Large intestine (tissue), 3 donors: Measurements from ENCODE around the gene KDM8. TPM values are rescaled to one million over a fixed set of nuclear protein-coding genes. Genes with fewer than 3 reads are reported as not detected.
A peak's percentile ranks its signal among the peaks of the same experiment; 100 is the strongest.

ENCODE experiments used
- DNase-seq, 2 donors: peaks; one replicate each; pipeline versions ENCODE4 v3.0.0 to v3.0.0-alpha.2; 2013
- H3K27ac ChIP-seq: one replicate; pipeline ENCODE4 v1.5.1; 2013; ENCODE audit warnings: low read length
- H3K27me3 ChIP-seq: 2 replicates; pipeline ENCODE4 v1.6.1; 2013; ENCODE audit warnings: low read length; ENCODE audit not compliant: control insufficient read depth, insufficient read depth
- H3K36me3 ChIP-seq: 2 replicates; pipeline ENCODE4 v1.6.1; 2013; ENCODE audit warnings: low read length; ENCODE audit not compliant: control insufficient read depth, insufficient read depth
- H3K4me1 ChIP-seq: one replicate; pipeline ENCODE4 v1.6.1; 2013; ENCODE audit warnings: low read length; ENCODE audit not compliant: control insufficient read depth, insufficient read depth
- H3K4me3 ChIP-seq: one replicate; pipeline ENCODE4 v1.5.1; 2013; ENCODE audit warnings: low read length
- H3K9me3 ChIP-seq: one replicate; pipeline ENCODE4 v1.6.1; 2013; ENCODE audit warnings: mild to moderate bottlenecking, low read depth, low read length, moderate library complexity; ENCODE audit not compliant: control insufficient read depth
- WGBS: methylation state at CpG from one replicate; pipeline ENCODE4 v1.1.5; 2013; ENCODE audit warnings: low lambda C conversion rate; ENCODE audit not compliant: insufficient coverage; 5-methylcytosine and 5-hydroxymethylcytosine counted together
- polyA plus RNA-seq: library from polyadenylated mRNA; unstranded; fragments of 120-200 nt; gene quantifications from one replicate; pipeline ENCODE4 v1.2.1, GENCODE V29; 2013

KDM8 gene
- polyA plus RNA-seq, 1 donor, result 32.1 TPM

GRCh38 chr16:27236635-27237218 is 33.4 kb downstream of the KDM8 start:
- Histone ChIP-seq H3K27me3 (no peaks in the 10 kb centered on the region), H3K27ac (no peak overlapping the region), H3K4me3 (no peak overlapping the region), H3K4me1 (peaks cover 28% of the 10 kb centered on the region), H3K9me3 (no peaks in the 10 kb centered on the region), H3K36me3 (peaks cover 26% of the 10 kb centered on the region)
- DNase-seq, result no peak
- WGBS, result 56% methylated on average over 3 of the region's 8 CpGs

GRCh38 chr16:27237219-27238015 is 34.1 kb downstream of the KDM8 start:
- no peak for DNase-seq
- WGBS, result 80% methylated on average over 1 of the region's 22 CpGs
- peaks cover 26% of the 10 kb centered on the region for H3K4me1 ChIP-seq

DNA sequence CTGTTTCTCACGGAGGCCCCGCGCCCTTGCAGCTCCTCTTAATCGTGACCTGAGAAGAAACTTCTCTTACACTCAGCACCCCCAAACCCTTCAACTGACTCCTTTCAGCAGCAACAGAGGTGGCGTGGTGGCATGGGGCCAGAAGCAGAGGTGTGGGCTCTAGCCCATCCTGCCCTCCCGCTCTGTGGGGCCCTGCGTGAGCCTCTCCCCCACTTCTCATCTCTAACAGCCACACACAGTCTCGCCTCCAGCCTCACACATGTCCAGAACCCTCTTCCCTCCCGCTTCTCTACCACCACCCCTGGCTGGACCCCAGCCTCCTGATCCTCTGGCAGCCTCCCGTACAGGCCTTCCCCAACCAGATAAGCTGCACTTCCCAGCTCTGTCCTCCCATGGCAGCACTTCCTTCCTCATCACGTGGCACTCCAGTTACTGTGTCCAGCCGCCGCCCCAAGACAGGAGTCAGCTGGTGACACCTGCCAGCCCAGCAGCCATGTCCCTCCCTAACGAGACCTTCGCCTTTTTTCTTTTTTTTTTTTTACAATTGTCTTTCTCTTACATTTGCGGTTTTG is 34.8 kb downstream of the KDM8 start:
- Histone ChIP-seq H3K4me3 (no peak overlapping the region), H3K27me3 (no peaks in the 10 kb centered on the region), H3K27ac (peak overlapping the region; percentile 16), H3K9me3 (no peaks in the 10 kb centered on the region), H3K36me3 (peaks cover 17% of the 10 kb centered on the region), H3K4me1 (peaks cover 26% of the 10 kb centered on the region)
- peak in 1 of 2 donors; percentile 46 for DNase-seq
- 75% methylated on average over 2 of the region's 16 CpGs for WGBS

More at GRCh38 chr16:27237219-27238015, 34.1 kb downstream of the KDM8 start:
- H3K27me3 ChIP-seq, result no peaks in the 10 kb centered on the region
- H3K27ac ChIP-seq, result peak overlapping the region; percentile 16
- peaks cover 20% of the 10 kb centered on the region for H3K36me3 ChIP-seq
- H3K9me3 ChIP-seq, result no peaks in the 10 kb centered on the region
- no peak overlapping the region for H3K4me3 ChIP-seq

DNA sequence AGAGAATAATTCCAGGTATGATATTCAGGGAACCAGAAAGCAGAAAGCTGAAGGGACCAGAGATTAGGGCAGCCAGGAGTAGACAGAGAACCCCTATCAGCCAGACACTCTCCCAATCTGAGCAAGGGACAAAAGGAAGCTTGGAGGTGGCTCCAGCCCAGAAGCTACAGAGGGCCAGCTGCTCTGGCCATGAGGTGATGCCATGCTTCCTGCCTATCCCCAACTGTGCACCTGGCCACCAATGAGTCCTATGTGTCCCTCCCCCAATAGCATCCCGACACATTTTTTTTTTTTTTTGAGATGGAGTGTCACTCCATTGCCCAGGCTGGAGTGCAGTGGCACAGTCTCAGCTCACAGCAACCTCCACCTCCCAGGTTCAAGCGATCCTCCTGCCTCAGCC is 35.3 kb downstream of the KDM8 start:
- Histone ChIP-seq H3K27me3 (no peaks in the 10 kb centered on the region), H3K36me3 (peaks cover 12% of the 10 kb centered on the region), H3K4me3 (no peak overlapping the region), H3K27ac (no peak overlapping the region), H3K4me1 (peaks cover 31% of the 10 kb centered on the region), H3K9me3 (no peaks in the 10 kb centered on the region)
- no peak for DNase-seq
- no CpG with 5 or more reads among the region's 2 CpGs for WGBS

DNA sequence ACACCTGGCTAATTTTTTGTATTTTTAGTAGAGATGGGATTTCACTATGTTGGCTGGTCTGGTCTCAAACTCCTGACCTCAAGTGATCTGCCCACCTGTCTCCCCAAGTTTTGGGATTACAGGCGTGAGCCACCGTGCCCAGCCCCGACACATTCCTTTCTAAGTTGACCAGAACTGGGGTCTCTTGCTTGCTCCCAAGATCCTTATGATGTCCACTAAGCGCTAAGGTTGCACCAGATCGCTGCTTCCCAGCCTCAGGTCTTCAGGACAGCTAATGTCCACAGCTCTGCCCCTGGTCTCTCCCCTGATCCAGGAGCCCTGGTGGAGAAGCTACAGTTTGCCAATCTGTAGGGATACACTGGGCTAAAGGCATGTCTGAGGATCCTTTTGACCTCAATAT is 35.7 kb downstream of the KDM8 start:
- Histone ChIP-seq H3K9me3 (no peaks in the 10 kb centered on the region), H3K36me3 (peaks cover 8% of the 10 kb centered on the region), H3K27me3 (no peaks in the 10 kb centered on the region), H3K4me1 (peaks cover 35% of the 10 kb centered on the region), H3K4me3 (no peak overlapping the region), H3K27ac (no peak overlapping the region)
- no CpG with 5 or more reads among the region's 5 CpGs for WGBS
- DNase-seq, result no peak

DNA sequence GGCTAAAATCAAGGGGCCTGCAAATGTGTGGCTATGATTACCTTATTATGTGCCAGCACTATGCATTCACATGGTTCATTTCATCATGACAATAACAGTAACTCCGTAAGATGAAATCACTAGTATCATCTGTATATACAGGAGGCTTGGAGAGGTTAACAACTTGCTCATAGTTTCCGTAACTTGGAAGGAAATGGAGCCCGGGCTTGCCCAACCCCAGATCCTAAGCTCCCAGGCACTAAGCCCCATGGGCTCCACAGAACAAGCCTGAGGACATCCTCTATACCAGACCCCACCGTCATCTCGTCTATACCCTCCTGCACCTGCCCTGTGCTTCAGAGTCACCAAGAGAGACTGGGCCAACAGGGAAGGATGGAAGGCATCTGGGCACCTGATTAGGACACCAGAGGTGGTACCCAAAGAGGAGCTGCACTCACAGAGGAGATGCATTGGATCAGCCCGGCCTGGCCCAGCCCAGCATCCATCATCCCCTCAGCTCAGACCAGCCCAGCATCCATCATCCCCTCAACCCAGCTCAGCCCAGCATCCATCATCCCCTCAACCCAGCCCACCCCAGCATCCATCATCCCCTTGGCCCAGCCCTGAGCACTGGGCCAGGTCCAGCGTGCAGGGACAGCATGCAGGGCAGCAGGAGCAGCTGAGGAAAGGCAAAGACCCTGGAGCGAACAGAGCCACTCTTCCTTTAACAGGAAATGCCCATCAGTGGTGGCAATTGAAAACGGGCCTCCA is 36.8 kb downstream of the KDM8 start:
- H3K4me3 ChIP-seq, result no peak overlapping the region
- H3K27ac ChIP-seq, result no peak overlapping the region
- peaks cover 6% of the 10 kb centered on the region for H3K36me3 ChIP-seq
- no peak for DNase-seq
- H3K9me3 ChIP-seq, result no peaks in the 10 kb centered on the region
- peaks cover 34% of the 10 kb centered on the region for H3K4me1 ChIP-seq
- WGBS, result no CpG with 5 or more reads among the region's 9 CpGs
- H3K27me3 ChIP-seq, result no peaks in the 10 kb centered on the region

GRCh38 chr16:27240948-27241531 is 37.7 kb downstream of the KDM8 start:
- H3K36me3 ChIP-seq, result peaks cover 12% of the 10 kb centered on the region
- no peak overlapping the region for H3K27ac ChIP-seq
- no peaks in the 10 kb centered on the region for H3K27me3 ChIP-seq
- H3K9me3 ChIP-seq, result no peaks in the 10 kb centered on the region
- no CpG with 5 or more reads among the region's 6 CpGs for WGBS
- DNase-seq, result no peak
- no peak overlapping the region for H3K4me3 ChIP-seq
- H3K4me1 ChIP-seq, result peaks cover 26% of the 10 kb centered on the region

- Histone ChIP-seq H3K9me3 (no peaks in the 10 kb centered on the region), H3K27me3 (no peaks in the 10 kb centered on the region), H3K4me3 (no peak overlapping the region), H3K36me3 (peaks cover 12% of the 10 kb centered on the region), H3K4me1 (peaks cover 26% of the 10 kb centered on the region), H3K27ac (peak overlapping the region; percentile 46)
- DNase-seq, result no peak
- WGBS, result no CpG with 5 or more reads among the region's 13 CpGs
Measured at GRCh38 chr16:27241658-27242057, 38.3 kb downstream of the KDM8 start.

DNA sequence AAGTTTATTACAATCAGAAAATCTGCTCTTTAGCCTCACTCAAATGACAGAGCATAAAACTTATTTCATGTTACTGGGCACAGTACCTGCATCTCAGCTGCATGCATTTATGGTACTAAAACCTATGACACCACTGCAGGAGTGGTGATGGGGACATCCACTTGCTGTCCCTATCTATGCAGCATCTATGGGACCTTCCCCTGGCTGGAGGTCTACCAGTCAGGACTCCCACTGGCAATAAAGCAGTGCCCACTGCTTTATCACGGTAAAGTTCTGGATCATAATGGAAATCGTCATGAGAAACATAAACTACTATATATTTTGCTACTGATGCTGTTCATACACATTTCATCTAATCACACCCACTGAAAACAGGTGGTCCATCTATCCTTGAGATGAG is 39.1 kb downstream of the KDM8 start:
- peak in 1 of 2 donors; percentile 41 for DNase-seq
- H3K27ac ChIP-seq, result peak overlapping the region; percentile 60
- H3K27me3 ChIP-seq, result no peaks in the 10 kb centered on the region
- no CpG with 5 or more reads among the region's 2 CpGs for WGBS
- no peak overlapping the region for H3K4me3 ChIP-seq
- peaks cover 12% of the 10 kb centered on the region for H3K36me3 ChIP-seq
- H3K9me3 ChIP-seq, result no peaks in the 10 kb centered on the region
- peaks cover 26% of the 10 kb centered on the region for H3K4me1 ChIP-seq
